ENCODE measurements around the gene CAST.

CAST gene

DNA sequence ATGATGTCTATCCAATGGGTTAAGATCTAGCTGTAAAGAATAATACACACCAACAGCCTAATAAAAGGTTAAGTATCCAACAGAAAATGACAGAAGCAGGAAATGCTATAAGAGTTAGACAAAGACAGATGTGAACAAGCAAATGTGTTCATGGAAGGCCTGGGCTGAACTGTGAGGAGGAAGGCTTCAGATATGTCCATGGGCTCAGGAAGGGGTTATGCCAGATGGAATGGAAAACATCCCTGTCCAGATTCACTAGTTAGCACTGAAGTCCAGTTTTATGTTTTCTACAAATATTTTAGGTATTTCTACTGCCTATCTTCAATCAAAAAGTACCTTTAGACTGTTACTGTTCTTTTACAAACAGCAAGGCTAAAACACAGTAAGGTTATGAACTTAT lies 118.5 kb downstream of the CAST start:
- no peak for TF ChIP-seq ZFX (IDR thresholded peaks at IDR 0.05; ENCODE audit: borderline replicate concordance)
- TF ChIP-seq, protein P1, sequence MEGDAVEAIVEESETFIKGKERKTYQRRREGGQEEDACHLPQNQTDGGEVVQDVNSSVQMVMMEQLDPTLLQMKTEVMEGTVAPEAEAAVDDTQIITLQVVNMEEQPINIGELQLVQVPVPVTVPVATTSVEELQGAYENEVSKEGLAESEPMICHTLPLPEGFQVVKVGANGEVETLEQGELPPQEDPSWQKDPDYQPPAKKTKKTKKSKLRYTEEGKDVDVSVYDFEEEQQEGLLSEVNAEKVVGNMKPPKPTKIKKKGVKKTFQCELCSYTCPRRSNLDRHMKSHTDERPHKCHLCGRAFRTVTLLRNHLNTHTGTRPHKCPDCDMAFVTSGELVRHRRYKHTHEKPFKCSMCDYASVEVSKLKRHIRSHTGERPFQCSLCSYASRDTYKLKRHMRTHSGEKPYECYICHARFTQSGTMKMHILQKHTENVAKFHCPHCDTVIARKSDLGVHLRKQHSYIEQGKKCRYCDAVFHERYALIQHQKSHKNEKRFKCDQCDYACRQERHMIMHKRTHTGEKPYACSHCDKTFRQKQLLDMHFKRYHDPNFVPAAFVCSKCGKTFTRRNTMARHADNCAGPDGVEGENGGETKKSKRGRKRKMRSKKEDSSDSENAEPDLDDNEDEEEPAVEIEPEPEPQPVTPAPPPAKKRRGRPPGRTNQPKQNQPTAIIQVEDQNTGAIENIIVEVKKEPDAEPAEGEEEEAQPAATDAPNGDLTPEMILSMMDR (IDR thresholded peaks at IDR 0.05): no peak
- H3K27ac ChIP-seq: no peak overlapping the region

DNA sequence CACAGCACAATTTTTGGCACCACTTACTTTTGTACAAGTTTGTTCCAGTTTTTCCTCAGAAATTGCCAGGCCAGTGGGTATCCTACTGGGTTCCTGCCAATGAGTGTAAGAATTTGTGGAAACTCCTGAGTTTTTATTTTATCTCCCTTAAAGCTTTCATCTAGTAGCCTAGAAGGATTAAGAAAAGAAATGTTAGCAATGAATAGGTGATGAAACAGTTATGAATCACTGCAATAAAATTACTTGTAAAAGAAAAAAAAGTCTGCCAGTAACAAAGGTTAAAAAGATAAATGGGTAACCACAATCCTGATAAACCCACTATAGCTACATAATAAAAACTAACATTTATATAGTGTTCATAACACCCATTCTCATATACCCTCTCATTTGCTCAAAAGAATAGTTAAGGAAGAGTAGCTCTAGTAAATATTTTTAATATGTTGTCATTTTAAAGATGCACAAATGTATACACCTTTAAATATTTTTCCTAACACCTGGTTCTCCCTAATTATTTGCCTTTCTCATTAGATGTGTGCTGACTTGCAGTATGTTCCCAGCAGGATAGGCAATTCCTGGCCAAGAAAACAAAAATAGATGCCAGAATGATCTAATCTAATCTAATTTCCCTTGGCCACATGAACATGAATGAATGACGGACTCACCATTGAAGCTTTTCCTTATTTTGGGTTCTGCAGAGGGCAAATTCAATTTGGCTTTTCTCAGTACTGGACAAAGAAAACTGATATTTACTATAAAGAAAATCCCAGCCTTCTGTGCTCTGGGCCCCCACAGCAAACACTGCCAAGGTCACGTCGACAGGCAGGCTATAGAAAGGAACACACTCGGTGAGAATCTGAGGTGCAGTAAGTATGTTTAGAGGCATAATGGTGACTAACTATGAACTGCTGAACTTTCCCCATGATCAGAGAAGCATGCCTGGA lies 119.1 kb downstream of the CAST start:
- TF ChIP-seq ZFX (IDR thresholded peaks at IDR 0.05; ENCODE audit: borderline replicate concordance): no peak
- no peak overlapping the region for H3K27ac ChIP-seq

DNA sequence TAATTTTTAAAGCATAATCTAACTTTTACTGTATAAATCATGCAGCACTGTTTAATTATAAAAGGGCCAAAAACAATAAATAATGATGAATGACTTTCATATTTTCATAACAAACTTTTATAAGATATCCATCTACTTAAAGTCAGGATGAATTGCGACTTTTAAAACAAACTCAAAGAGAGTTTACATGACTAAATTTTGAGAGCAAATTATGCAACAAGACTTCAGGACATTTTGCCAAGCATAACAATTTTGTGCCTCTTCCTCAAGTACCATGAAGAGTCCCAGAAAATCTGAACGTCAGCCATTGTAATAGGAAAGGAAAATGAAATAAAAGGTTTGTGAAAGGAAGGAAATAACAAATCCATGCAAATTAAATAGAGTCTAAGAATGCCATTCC lies 121.2 kb downstream of the CAST start:
- H3K27ac ChIP-seq: no peak overlapping the region
- TF ChIP-seq, protein P1 (IDR thresholded peaks at IDR 0.05): no peak
- TF ChIP-seq ZFX (IDR thresholded peaks at IDR 0.05; ENCODE audit: borderline replicate concordance): no peak

DNA sequence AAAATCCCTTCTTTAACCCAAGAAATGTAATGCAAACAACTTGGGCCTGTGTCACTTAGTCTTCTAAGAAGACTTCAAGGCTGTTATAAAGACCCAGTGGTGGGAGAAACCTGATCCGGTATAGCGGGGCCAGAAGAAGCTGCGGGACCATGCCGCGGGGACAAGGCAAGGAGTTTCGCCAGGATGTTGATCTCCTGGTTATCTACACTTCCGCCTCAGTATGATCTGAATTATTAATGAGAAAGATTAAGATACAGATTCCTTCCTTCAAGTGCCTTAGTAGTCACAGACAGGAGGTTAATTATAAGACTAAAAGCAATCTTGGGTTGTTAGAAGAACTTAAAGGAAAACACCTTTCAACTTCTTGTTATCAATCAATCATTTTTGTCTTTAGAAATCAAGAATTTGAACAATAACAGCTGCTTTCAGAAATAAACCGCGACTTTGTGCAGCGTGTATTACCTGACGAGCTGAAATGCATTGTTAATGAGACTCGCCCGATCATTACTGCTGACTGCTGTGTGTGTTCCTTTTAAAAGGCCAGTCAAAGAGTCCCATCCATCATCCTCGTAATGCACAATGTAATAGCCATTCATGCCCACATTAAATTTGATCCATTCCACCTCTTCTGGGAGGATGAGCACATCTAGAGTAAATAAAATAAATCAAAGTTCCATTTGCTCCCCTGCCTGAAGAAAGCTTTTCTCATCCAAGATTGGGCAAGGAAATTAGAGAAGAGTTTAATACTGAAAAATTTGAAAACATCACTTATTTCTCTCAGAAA lies 123.3 kb downstream of the CAST start:
- H3K27ac ChIP-seq: no peak overlapping the region
- TF ChIP-seq, protein P1 (IDR thresholded peaks at IDR 0.05): no peak
- TF ChIP-seq ZFX (IDR thresholded peaks at IDR 0.05; ENCODE audit: borderline replicate concordance): no peak

- no peak for TF ChIP-seq ZFX (IDR thresholded peaks at IDR 0.05; ENCODE audit: borderline replicate concordance)
- TF ChIP-seq, protein P1 (IDR thresholded peaks at IDR 0.05): no peak
- no peak overlapping the region for H3K27ac ChIP-seq
These were observed 126.1 kb downstream of the CAST start for GRCh38 chr5:96788112-96788749.

DNA sequence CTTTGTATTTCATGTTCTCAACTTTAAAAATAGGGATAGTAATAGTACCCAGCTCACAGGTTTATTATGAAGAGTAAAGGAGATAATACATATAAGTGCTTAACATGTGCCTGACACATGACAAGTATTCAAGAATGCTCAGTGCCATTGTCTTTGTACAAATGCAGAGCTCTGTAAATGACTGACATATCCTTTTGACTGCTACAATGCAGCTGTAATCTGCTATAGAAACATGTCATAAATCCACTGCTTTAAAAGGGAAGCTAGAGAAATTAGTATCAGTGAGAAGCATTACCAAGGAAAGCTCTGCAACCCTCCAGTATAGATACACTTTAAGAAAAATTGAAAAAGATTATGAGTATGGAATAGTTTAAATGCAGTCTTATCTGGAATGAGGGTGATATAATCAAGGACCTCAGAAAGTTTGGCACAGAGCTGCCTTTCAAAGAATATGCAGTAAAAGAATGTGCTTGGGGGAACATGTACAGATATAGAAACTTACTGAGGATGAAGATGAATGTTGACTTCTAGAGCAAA lies 127.7 kb downstream of the CAST start:
- H3K27ac ChIP-seq: no peak overlapping the region
- TF ChIP-seq ZFX (IDR thresholded peaks at IDR 0.05; ENCODE audit: borderline replicate concordance): no peak
- TF ChIP-seq, protein P1 (IDR thresholded peaks at IDR 0.05): no peak

DNA sequence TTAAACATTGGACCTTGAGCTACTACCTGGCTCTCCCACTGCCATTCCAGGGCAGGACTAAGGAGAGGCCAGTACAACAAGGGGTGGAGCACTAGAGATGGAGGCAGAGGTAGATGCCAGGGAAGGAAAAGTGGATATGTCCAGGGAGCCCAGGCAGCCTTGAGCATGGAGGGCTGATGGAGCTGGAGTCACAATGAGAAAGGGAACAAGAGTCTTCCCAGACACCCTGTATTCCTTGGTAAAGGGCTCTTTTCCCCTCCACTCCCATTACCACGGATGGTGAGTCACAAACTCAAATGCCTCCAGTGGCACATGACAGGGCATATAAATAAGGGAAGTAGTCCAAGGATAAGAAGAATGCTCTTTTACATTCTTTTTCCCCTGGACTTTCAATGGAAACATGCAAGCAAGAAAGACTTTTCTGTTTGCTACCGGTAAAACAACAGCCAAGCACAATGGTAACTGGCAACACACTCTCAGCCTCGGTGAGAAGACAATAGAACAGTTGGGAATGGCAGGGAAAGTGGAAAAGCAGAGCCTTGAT lies 128.9 kb downstream of the CAST start:
- no peak overlapping the region for H3K27ac ChIP-seq
- TF ChIP-seq, protein P1 (IDR thresholded peaks at IDR 0.05): no peak
- TF ChIP-seq ZFX (IDR thresholded peaks at IDR 0.05; ENCODE audit: borderline replicate concordance): no peak
